ENCODE measurements around the gene DCLK1. TPM values are rescaled to one million over a fixed set of nuclear protein-coding genes. Genes with fewer than 3 reads are reported as not detected.

Gene DCLK1
- total RNA-seq, 1 donor from 2014 or later: 36.1 TPM

DNA sequence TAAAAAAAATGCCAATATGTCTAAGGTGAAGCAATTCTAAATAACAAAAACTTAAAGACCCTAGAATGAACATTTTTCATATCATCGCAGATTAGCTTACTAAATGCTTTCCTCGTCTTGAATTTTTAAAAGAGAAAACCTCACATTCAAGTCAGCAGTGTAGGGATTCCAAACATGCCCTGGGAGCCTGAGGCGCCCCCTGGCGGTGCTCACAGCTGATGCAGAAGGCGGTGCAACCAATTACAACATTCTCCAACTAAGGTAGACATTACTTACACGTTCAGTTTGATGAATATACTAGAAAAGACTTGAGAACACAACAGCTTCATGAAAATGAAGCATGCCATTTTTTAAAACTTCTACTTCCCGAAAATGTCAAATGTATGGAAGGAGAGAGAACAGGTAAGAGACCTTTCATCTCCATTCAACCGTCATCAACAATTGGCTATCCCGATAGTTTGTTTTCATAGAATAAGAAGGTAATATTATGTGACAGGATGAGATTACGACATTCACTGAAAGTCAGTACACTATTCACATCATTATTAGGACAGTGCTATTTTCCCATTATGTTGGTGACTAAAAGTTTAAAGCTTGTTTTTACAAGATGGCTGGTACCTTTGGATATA is 304.4 kb downstream of the DCLK1 start:
- Histone ChIP-seq H3K9me3 (no peaks in the 10 kb centered on the region), H3K36me3 (no peaks in the 10 kb centered on the region), H3K27me3 (no peaks in the 10 kb centered on the region), H3K27ac (no peak overlapping the region), H3K4me1 (no peaks in the 10 kb centered on the region), H3K4me3 (no peak overlapping the region)
- intact Hi-C loops (cut with DNase I): no loop called here
- DNase-seq (ENCODE audit: extremely low spot score in 2 of 2): no peak
- TF ChIP-seq, protein P1, sequence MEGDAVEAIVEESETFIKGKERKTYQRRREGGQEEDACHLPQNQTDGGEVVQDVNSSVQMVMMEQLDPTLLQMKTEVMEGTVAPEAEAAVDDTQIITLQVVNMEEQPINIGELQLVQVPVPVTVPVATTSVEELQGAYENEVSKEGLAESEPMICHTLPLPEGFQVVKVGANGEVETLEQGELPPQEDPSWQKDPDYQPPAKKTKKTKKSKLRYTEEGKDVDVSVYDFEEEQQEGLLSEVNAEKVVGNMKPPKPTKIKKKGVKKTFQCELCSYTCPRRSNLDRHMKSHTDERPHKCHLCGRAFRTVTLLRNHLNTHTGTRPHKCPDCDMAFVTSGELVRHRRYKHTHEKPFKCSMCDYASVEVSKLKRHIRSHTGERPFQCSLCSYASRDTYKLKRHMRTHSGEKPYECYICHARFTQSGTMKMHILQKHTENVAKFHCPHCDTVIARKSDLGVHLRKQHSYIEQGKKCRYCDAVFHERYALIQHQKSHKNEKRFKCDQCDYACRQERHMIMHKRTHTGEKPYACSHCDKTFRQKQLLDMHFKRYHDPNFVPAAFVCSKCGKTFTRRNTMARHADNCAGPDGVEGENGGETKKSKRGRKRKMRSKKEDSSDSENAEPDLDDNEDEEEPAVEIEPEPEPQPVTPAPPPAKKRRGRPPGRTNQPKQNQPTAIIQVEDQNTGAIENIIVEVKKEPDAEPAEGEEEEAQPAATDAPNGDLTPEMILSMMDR (IDR thresholded peaks at IDR 0.05): no peak
- TF ChIP-seq POLR2A (IDR thresholded peaks at IDR 0.05) (no peak), POLR2AphosphoS5 (IDR thresholded peaks at IDR 0.05; ENCODE audit: insufficient read depth in 1 of 2, low read depth in 1 of 2) (no peak)

DNA sequence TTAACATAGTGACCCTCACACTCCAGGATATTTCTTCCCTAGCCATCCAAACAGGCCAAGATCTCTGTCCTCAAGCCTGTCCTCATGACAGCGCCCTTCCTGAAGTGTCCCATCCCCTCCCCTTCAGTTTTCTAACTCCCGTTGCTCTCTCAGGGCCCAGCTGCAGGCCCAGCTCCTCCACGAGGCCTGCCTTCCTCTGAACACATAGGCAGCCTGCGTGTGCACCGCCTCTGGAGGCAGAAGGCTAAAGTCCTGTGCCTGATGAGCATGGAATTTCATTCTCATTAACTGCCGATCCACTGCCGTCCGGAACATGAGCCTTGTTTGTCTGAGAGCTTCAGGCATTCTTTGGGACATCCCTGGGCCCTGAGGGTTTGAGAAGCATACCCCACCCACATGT is 306.4 kb downstream of the DCLK1 start:
- TF ChIP-seq, protein P1 (IDR thresholded peaks at IDR 0.05): no peak
- TF ChIP-seq POLR2AphosphoS5 (IDR thresholded peaks at IDR 0.05; ENCODE audit: insufficient read depth in 1 of 2, low read depth in 1 of 2) (no peak), POLR2A (IDR thresholded peaks at IDR 0.05) (no peak)
- H3K9me3 ChIP-seq: no peaks in the 10 kb centered on the region
- H3K27ac ChIP-seq: no peak overlapping the region
- no peaks in the 10 kb centered on the region for H3K36me3 ChIP-seq
- H3K4me1 ChIP-seq: no peaks in the 10 kb centered on the region
- intact Hi-C loops (cut with DNase I): no loop called here
- no peaks in the 10 kb centered on the region for H3K27me3 ChIP-seq
- DNase-seq (ENCODE audit: extremely low spot score in 2 of 2): no peak
- H3K4me3 ChIP-seq: no peak overlapping the region

DNA sequence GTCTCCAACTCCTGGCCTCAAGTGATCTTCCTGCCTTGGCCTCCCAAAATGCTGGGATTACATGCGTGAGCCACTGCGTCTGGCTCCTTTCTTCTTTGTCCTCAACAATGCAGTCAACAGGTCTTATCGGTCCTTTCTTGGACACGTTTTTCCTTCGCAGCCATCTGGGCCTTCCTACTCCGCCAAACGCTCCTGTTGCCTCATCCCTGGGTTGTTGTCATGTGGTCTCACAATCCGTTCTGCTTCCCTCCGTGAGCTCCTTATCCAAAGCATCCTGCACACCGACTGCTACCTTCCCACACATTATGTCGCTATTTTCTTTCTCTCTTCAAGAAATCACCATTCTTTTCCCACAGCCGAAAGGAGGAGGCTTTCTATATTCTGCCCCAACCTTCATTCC is 306.8 kb downstream of the DCLK1 start:
- Histone ChIP-seq H3K36me3 (no peaks in the 10 kb centered on the region), H3K4me1 (no peaks in the 10 kb centered on the region), H3K4me3 (no peak overlapping the region), H3K27me3 (no peaks in the 10 kb centered on the region), H3K27ac (no peak overlapping the region), H3K9me3 (no peaks in the 10 kb centered on the region)
- no peak for DNase-seq (ENCODE audit: extremely low spot score in 2 of 2)
- intact Hi-C loops (cut with DNase I): no loop called here
- TF ChIP-seq POLR2AphosphoS5 (IDR thresholded peaks at IDR 0.05; ENCODE audit: insufficient read depth in 1 of 2, low read depth in 1 of 2): no peak
- no peak for TF ChIP-seq POLR2A (IDR thresholded peaks at IDR 0.05)
- TF ChIP-seq, protein P1 (IDR thresholded peaks at IDR 0.05): no peak

DNA sequence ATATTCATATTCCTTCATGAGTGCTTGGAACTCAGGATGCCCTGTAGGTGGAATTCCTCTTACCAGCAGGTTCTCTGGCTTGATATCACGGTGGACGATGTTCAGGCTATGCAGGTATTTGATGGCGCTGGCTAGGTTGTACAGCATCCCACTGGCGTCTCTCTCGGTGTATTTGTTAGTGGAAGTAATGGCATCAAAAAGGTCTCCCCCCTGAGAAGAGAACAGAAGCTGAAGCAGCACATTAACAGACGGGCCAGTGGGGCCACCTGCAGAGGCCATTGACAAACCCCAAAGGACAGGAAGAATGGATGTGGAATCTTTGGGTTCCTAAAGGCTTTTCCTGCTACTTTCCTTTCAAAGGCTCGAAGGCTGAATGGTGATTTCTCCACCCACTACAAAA is 308.5 kb downstream of the DCLK1 start:
- no peaks in the 10 kb centered on the region for H3K27me3 ChIP-seq
- no peaks in the 10 kb centered on the region for H3K4me1 ChIP-seq
- H3K4me3 ChIP-seq: no peak overlapping the region
- H3K9me3 ChIP-seq: no peaks in the 10 kb centered on the region
- no peak overlapping the region for H3K27ac ChIP-seq
- H3K36me3 ChIP-seq: no peaks in the 10 kb centered on the region
- no peak for DNase-seq (ENCODE audit: extremely low spot score in 2 of 2)
- TF ChIP-seq, protein P1 (IDR thresholded peaks at IDR 0.05): no peak
- TF ChIP-seq POLR2A (IDR thresholded peaks at IDR 0.05): no peak
- no peak for TF ChIP-seq POLR2AphosphoS5 (IDR thresholded peaks at IDR 0.05; ENCODE audit: insufficient read depth in 1 of 2, low read depth in 1 of 2)
- intact Hi-C loops (cut with DNase I): no loop called here

DNA sequence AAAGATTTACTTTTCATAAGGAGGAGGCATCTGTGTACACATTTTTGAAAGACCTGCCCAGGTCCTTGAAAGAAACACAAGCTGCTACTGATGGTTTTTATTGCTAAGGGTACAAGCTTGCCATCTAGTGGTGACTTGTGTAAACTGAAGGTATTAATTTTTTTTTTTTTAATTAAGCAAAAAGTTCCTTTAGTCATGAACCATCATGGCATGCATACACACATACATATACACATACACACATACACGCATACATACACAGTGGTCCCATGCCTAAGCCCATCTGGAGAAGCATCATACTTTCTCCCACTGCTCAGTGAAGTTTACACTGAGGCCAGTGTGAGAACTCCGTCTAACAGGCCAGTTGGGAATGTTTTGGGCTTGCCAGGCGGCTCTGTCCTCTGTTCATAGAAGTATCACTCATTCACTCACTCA is 312.5 kb downstream of the DCLK1 start:
- intact Hi-C loops (cut with DNase I): loop anchor here (10.0 kb wide), 1 partner anchor 136 kb away; no protein-coding TSS in a partner anchor
- Histone ChIP-seq H3K4me1 (no peaks in the 10 kb centered on the region), H3K4me3 (no peak overlapping the region), H3K27ac (peak overlapping the region; percentile 30), H3K27me3 (no peaks in the 10 kb centered on the region), H3K36me3 (no peaks in the 10 kb centered on the region), H3K9me3 (no peaks in the 10 kb centered on the region)
- no peak for TF ChIP-seq POLR2A (IDR thresholded peaks at IDR 0.05)
- TF ChIP-seq, protein P1 (IDR thresholded peaks at IDR 0.05): peak in 2 of 3 experiments; percentile 52 to 75
- no peak for DNase-seq (ENCODE audit: extremely low spot score in 2 of 2)

All from vagina (tissue), 2 donors.